ENCODE measurements around the gene AS3MT.

Gene AS3MT

DNA sequence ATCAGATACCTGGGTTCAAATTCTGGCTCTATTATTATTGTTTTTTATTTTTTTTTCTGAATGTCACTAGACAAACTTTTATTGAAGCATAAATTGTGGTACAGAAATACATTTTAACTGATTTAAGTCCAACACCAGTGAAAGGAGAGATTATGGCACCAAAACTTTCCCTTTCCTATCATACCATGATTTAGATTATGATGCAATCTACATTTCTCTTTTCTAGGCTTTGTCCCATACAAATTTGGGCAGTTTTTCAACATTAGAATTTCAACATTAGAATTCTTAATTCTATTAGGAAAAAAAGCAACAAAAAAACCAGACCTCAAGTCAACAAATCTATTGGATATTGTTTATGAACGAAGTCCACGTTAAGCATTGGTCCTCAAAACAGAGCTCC lies 11.0 kb downstream of the AS3MT start:
- no peak overlapping the region for H3K4me3 ChIP-seq (ENCODE audit: low read depth in 1 of 5, low read length in 5 of 5)
- peaks cover 0 to 4% (median 0%) of the 10 kb centered on the region in 5 donors for H3K4me1 ChIP-seq (ENCODE audit: control insufficient read depth in 5 of 5, insufficient read depth in 5 of 5, low read length in 5 of 5)
- H3K9ac ChIP-seq (ENCODE audit: low read length in 5 of 5) = no peak overlapping the region
- no peak overlapping the region for H3K27ac ChIP-seq (ENCODE audit: low read depth, low read length)
- H3K27me3 ChIP-seq (ENCODE audit: control insufficient read depth in 5 of 5, insufficient read depth in 4 of 5, low read length in 5 of 5) = no peaks in the 10 kb centered on the region
- no peaks in the 10 kb centered on the region for H3K9me3 ChIP-seq (ENCODE audit: control insufficient read depth in 5 of 5, low read length in 5 of 5)
- peaks cover 0 to 11% (median 6%) of the 10 kb centered on the region in 5 donors for H3K36me3 ChIP-seq (ENCODE audit: control insufficient read depth in 5 of 5, insufficient read depth in 5 of 5, low read length in 5 of 5)

DNA sequence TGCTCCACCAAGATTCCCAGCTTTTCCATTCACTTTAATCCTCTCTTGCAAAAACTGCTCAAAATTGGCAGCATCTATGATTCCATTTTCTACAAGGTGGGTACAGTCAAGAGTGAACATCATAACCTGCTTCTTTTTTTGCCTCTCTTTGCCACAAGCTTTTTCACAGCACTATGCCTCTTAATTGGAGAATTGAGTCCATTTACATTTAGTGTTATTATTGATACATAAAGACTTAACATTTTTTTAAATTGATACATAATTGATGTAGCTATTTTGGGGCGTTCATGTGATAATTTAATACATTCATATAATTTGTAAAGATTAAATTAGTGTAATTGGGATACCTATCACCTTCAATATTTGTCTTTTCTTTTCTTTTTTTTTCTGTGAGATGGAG lies 18.8 kb downstream of the AS3MT start:
- Histone ChIP-seq H3K9me3 (ENCODE audit: control insufficient read depth in 5 of 5, low read length in 5 of 5) (no peaks in the 10 kb centered on the region), H3K27ac (ENCODE audit: low read depth, low read length) (no peak overlapping the region), H3K36me3 (ENCODE audit: control insufficient read depth in 5 of 5, insufficient read depth in 5 of 5, low read length in 5 of 5) (peaks cover 0 to 5% (median 3%) of the 10 kb centered on the region in 5 donors), H3K4me3 (ENCODE audit: low read depth in 1 of 5, low read length in 5 of 5) (no peak overlapping the region), H3K9ac (ENCODE audit: low read length in 5 of 5) (no peak overlapping the region), H3K27me3 (ENCODE audit: control insufficient read depth in 5 of 5, insufficient read depth in 4 of 5, low read length in 5 of 5) (no peaks in the 10 kb centered on the region), H3K4me1 (ENCODE audit: control insufficient read depth in 5 of 5, insufficient read depth in 5 of 5, low read length in 5 of 5) (no peaks in the 10 kb centered on the region)

GRCh38 chr10:102894466-102895213 lies 25.4 kb downstream of the AS3MT start:
- Histone ChIP-seq H3K4me1 (ENCODE audit: control insufficient read depth in 5 of 5, insufficient read depth in 5 of 5, low read length in 5 of 5) (no peaks in the 10 kb centered on the region), H3K27me3 (ENCODE audit: control insufficient read depth in 5 of 5, insufficient read depth in 4 of 5, low read length in 5 of 5) (no peaks in the 10 kb centered on the region), H3K36me3 (ENCODE audit: control insufficient read depth in 5 of 5, insufficient read depth in 5 of 5, low read length in 5 of 5) (peaks cover 0 to 4% (median 3%) of the 10 kb centered on the region in 5 donors), H3K9me3 (ENCODE audit: control insufficient read depth in 5 of 5, low read length in 5 of 5) (no peaks in the 10 kb centered on the region), H3K27ac (ENCODE audit: low read depth, low read length) (no peak overlapping the region), H3K9ac (ENCODE audit: low read length in 5 of 5) (no peak overlapping the region), H3K4me3 (ENCODE audit: low read depth in 1 of 5, low read length in 5 of 5) (no peak overlapping the region)

- Histone ChIP-seq H3K9ac (ENCODE audit: low read length in 5 of 5) (no peak overlapping the region), H3K27me3 (ENCODE audit: control insufficient read depth in 5 of 5, insufficient read depth in 4 of 5, low read length in 5 of 5) (no peaks in the 10 kb centered on the region), H3K27ac (ENCODE audit: low read depth, low read length) (no peak overlapping the region), H3K4me3 (ENCODE audit: low read depth in 1 of 5, low read length in 5 of 5) (no peak overlapping the region), H3K4me1 (ENCODE audit: control insufficient read depth in 5 of 5, insufficient read depth in 5 of 5, low read length in 5 of 5) (no peaks in the 10 kb centered on the region), H3K36me3 (ENCODE audit: control insufficient read depth in 5 of 5, insufficient read depth in 5 of 5, low read length in 5 of 5) (peaks cover 0 to 4% (median 0%) of the 10 kb centered on the region in 5 donors), H3K9me3 (ENCODE audit: control insufficient read depth in 5 of 5, low read length in 5 of 5) (no peaks in the 10 kb centered on the region)
Measured at GRCh38 chr10:102900006-102900405, 30.7 kb downstream of the AS3MT start.

DNA sequence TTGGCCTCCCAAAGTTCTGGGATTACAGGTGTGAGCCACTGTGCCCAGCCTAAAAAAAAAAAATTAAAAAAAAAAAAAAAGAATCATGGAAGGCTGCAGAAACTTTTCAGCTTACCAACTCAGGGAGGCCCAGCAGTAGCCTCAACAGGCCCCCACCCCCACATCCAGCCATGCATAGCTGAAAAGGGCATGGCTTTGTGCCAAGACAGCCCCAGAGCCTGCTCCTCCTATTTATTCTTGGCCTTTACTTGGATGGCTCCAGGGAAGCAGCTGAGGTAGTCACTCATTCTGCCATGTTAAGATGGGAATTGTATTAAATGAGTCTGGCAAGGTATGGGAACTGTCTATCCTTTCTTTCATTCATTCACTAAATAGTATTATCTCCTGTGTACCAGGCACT lies 35.1 kb downstream of the AS3MT start:
- no peaks in the 10 kb centered on the region for H3K4me1 ChIP-seq (ENCODE audit: control insufficient read depth in 5 of 5, insufficient read depth in 5 of 5, low read length in 5 of 5)
- no peak overlapping the region for H3K9ac ChIP-seq (ENCODE audit: low read length in 5 of 5)
- H3K4me3 ChIP-seq (ENCODE audit: low read depth in 1 of 5, low read length in 5 of 5) = no peak overlapping the region
- no peaks in the 10 kb centered on the region for H3K36me3 ChIP-seq (ENCODE audit: control insufficient read depth in 5 of 5, insufficient read depth in 5 of 5, low read length in 5 of 5)
- H3K9me3 ChIP-seq (ENCODE audit: control insufficient read depth in 5 of 5, low read length in 5 of 5) = no peaks in the 10 kb centered on the region
- H3K27ac ChIP-seq (ENCODE audit: low read depth, low read length) = no peak overlapping the region
- no peaks in the 10 kb centered on the region for H3K27me3 ChIP-seq (ENCODE audit: control insufficient read depth in 5 of 5, insufficient read depth in 4 of 5, low read length in 5 of 5)

GRCh38 chr10:102906507-102906906 lies 37.2 kb downstream of the AS3MT start:
- Histone ChIP-seq H3K27me3 (ENCODE audit: control insufficient read depth in 5 of 5, insufficient read depth in 4 of 5, low read length in 5 of 5) (no peaks in the 10 kb centered on the region), H3K4me1 (ENCODE audit: control insufficient read depth in 5 of 5, insufficient read depth in 5 of 5, low read length in 5 of 5) (no peaks in the 10 kb centered on the region), H3K4me3 (ENCODE audit: low read depth in 1 of 5, low read length in 5 of 5) (no peak overlapping the region), H3K9me3 (ENCODE audit: control insufficient read depth in 5 of 5, low read length in 5 of 5) (no peaks in the 10 kb centered on the region), H3K36me3 (ENCODE audit: control insufficient read depth in 5 of 5, insufficient read depth in 5 of 5, low read length in 5 of 5) (no peaks in the 10 kb centered on the region), H3K27ac (ENCODE audit: low read depth, low read length) (no peak overlapping the region), H3K9ac (ENCODE audit: low read length in 5 of 5) (no peak overlapping the region)

GRCh38 chr10:102914781-102915180 lies 45.5 kb downstream of the AS3MT start:
- Histone ChIP-seq H3K36me3 (ENCODE audit: control insufficient read depth in 5 of 5, insufficient read depth in 5 of 5, low read length in 5 of 5) (no peaks in the 10 kb centered on the region), H3K27me3 (ENCODE audit: control insufficient read depth in 5 of 5, insufficient read depth in 4 of 5, low read length in 5 of 5) (peaks cover 0 to 3% (median 0%) of the 10 kb centered on the region in 5 donors), H3K4me1 (ENCODE audit: control insufficient read depth in 5 of 5, insufficient read depth in 5 of 5, low read length in 5 of 5) (peaks cover 8 to 22% (median 20%) of the 10 kb centered on the region in 5 donors), H3K9ac (ENCODE audit: low read length in 5 of 5) (no peak overlapping the region), H3K9me3 (ENCODE audit: control insufficient read depth in 5 of 5, low read length in 5 of 5) (no peaks in the 10 kb centered on the region), H3K27ac (ENCODE audit: low read depth, low read length) (no peak overlapping the region), H3K4me3 (ENCODE audit: low read depth in 1 of 5, low read length in 5 of 5) (no peak overlapping the region)

DNA sequence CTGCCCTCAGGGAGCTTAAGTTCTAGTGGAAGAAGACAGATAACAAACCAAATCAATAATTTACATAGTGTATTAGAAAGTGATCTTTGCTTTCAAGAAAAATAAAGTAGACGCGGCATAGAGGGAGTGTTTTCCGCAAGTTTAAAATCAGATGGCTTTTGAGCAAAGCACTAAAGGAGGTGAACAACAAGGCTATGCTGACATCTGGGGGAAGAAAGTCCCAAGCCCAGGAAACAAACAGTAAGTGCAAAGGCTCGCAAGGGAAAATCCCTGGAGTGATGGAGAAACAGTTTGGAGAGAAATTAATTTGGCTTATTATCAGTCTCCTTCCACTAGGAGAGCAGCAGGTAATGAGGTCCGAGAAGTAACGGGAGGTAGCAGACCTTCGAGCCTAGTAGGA lies 46.9 kb downstream of the AS3MT start:
- Histone ChIP-seq H3K27ac (ENCODE audit: low read depth, low read length) (no peak overlapping the region), H3K4me1 (ENCODE audit: control insufficient read depth in 5 of 5, insufficient read depth in 5 of 5, low read length in 5 of 5) (peaks cover 10 to 34% (median 33%) of the 10 kb centered on the region in 5 donors), H3K4me3 (ENCODE audit: low read depth in 1 of 5, low read length in 5 of 5) (no peak overlapping the region), H3K27me3 (ENCODE audit: control insufficient read depth in 5 of 5, insufficient read depth in 4 of 5, low read length in 5 of 5) (peaks cover 0 to 3% (median 0%) of the 10 kb centered on the region in 5 donors), H3K36me3 (ENCODE audit: control insufficient read depth in 5 of 5, insufficient read depth in 5 of 5, low read length in 5 of 5) (no peaks in the 10 kb centered on the region), H3K9me3 (ENCODE audit: control insufficient read depth in 5 of 5, low read length in 5 of 5) (no peaks in the 10 kb centered on the region), H3K9ac (ENCODE audit: low read length in 5 of 5) (no peak overlapping the region)

- Histone ChIP-seq H3K36me3 (ENCODE audit: control insufficient read depth in 5 of 5, insufficient read depth in 5 of 5, low read length in 5 of 5) (no peaks in the 10 kb centered on the region), H3K4me1 (ENCODE audit: control insufficient read depth in 5 of 5, insufficient read depth in 5 of 5, low read length in 5 of 5) (peaks cover 10 to 39% (median 33%) of the 10 kb centered on the region in 5 donors), H3K27me3 (ENCODE audit: control insufficient read depth in 5 of 5, insufficient read depth in 4 of 5, low read length in 5 of 5) (peaks cover 0 to 3% (median 0%) of the 10 kb centered on the region in 5 donors), H3K4me3 (ENCODE audit: low read depth in 1 of 5, low read length in 5 of 5) (peak overlapping the region; percentile 20 to 99 (median 97)), H3K9me3 (ENCODE audit: control insufficient read depth in 5 of 5, low read length in 5 of 5) (no peaks in the 10 kb centered on the region), H3K9ac (ENCODE audit: low read length in 5 of 5) (peak overlapping the region in 3 of 5 donors; percentile 31 to 63 (median 45)), H3K27ac (ENCODE audit: low read depth, low read length) (peak overlapping the region; percentile 69)
Measured at GRCh38 chr10:102917314-102917961, 48.2 kb downstream of the AS3MT start.
